Brain pericyte (primary cell): ENCODE data around the gene RIOX2.
"Not testable (repeated sequence)": the region's sequence is repeated elsewhere in the genome, so short reads cannot be mapped to it uniquely, and the experiment has no call there.

Experiments
- DNase-seq: peaks from one replicate; pipeline ENCODE4 v3.0.0-alpha.2; 2012; ENCODE audit warnings: low read depth, low spot score

The RIOX2 gene

GRCh38 chr3:97911459-97911858 lies 60.8 kb downstream of the RIOX2 start:
- no peak for DNase-seq

DNA sequence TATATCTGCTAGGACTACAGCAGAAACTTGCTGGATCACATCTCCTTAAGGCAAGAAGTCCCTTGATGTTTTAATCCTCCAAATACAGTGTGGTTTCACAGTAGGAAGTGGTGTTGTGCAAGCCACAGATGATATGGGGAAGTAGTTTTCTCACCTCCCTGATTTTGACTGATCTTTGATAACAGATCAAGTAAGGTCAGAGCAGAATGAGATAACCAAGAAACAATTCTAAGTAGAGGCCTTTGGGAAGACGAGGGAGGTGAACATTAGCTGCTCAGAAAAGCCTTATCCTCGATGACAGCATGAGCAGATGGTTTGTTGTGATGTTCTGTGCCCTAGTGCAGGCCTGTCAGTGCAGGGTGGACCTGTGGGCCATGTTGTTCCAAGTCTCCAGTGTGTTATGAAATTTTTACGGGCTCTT lies 61.3 kb downstream of the RIOX2 start:
- no peak for DNase-seq

DNA sequence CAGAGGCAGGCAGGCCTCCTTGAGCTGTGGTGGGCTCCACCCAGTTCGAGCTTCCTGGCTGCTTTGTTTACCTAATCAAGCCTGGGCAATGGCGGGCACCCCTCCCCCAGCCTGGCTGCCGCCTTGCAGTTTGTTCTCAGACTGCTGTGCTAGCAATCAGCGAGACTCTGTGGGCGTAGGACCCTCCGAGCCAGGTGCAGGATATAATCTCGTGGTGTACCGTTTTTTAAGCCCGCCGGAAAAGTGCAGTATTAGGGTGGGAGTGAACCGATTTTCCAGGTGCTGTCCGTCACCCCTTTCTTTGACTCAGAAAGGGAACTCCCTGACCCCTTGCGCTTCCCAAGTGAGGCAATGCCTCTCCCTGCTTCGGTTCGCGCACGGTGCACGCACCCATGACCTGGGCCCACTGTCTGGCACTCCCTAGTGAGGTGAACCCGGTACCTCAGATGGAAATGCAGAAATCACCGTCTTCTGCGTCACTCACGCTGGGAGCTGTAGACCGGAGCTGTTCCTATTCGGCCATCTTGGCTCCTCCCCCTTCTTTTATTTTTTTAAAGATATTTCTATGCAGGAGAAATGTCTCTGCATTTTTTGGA lies 61.9 kb downstream of the RIOX2 start:
- DNase-seq: not testable (repeated sequence)

GRCh38 chr3:97909830-97910229 lies 62.4 kb downstream of the RIOX2 start:
- not testable (repeated sequence) for DNase-seq

GRCh38 chr3:97901313-97902248 lies 70.7 kb downstream of the RIOX2 start:
- no peak for DNase-seq

- no peak for DNase-seq
Observed at GRCh38 chr3:97899331-97899730, 72.9 kb downstream of the RIOX2 start.

- DNase-seq: no peak
Observed at GRCh38 chr3:97896547-97896946, 75.7 kb downstream of the RIOX2 start.

DNA sequence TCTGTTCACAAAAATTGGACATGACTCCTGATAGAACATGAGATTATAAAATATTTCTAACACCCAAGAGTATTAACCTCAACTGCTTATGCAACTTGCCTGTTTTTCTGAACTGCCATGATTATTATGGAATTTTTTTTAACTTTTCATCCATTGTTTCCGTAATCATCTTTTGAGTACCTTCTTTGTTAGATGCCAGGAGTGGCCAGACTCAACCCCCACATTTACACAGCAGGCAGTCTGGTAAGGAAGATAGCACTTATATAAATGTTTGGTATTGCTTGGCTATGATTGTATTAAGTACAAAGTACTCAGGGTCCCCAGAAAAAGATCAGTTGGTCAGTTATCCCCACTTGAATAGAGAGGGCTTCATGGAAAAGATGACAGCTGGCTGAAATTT lies 76.1 kb downstream of the RIOX2 start:
- no peak for DNase-seq

DNA sequence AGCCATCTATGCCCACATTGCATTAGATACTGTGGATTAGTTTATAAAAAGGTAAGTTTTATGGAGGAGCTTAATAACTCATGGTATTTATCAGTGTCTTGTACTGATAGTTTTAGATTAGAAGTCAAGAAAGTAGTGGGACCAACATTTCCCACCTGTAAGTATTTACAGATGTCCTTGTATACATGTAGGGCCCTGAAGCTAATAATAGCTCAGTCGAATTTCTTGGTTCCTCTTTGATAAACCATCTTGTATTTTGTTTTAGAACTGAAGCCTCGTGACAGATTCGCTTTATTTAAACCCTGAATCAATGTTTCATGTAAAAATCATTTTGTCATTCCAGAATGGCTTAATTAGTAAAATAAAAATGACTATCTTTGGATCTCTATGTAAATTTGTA lies 77.0 kb downstream of the RIOX2 start:
- DNase-seq: no peak

DNA sequence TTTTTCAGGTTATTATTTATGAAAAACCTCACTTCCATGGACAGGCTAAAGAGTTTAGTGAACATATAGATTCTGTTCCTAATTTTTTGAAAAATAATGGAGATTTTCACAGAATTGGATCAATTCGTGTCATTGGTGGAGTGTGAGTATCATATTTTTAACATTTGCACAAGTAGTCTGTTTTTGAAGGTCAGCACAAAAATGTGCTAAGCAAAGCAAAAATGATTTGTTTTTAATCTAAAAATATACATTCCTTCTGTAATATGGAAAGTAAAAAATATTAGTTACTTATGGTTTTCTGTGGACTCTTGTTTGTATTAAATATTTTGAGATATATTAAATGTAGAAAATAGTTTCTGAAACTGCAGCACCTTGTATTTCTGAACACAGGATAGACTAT lies 79.4 kb downstream of the RIOX2 start:
- DNase-seq: no peak
